Measurements from ENCODE around the gene WDR75. TPM values are rescaled to one million over a fixed set of nuclear protein-coding genes. Genes with fewer than 3 reads are reported as not detected.

WDR75 gene
- total and polyA plus RNA-seq, 2 of the 4 experiments (the other 2 are of a cell fraction): 21.7 to 52.2 TPM

GRCh38 chr2:189511960-189512319 lies 70.7 kb downstream of the WDR75 start:
- Histone ChIP-seq H2AFZ (replicated peaks; ENCODE audit: low read length, poor library complexity) (no peak overlapping the region), H3K27me3 (ENCODE audit: control insufficient read depth, insufficient read depth, low read length) (no peaks in the 10 kb centered on the region), H2BK5ac (ENCODE audit: low read depth, low read length, poor library complexity, severe bottlenecking) (no peak overlapping the region), H2AK9ac (replicated peaks; ENCODE audit: low read depth, low read length, poor library complexity) (no peak overlapping the region), H2AK5ac (ENCODE audit: low read depth, low read length) (no peak overlapping the region), H3K9me3 (ENCODE audit: control insufficient read depth, insufficient read depth, low read length) (no peaks in the 10 kb centered on the region; the same call in 1 of the 2 replicates), H3K4me3 (ENCODE audit: insufficient read depth, low read depth, low read length) (no peak overlapping the region), H3K9ac (ENCODE audit: low read depth, low read length) (no peak overlapping the region), H3K9me1 (ENCODE audit: insufficient read depth, low read length) (no peaks in the 10 kb centered on the region), H3K56ac (ENCODE audit: extremely low read depth, insufficient read depth, low read length) (no peak overlapping the region), H2BK15ac (ENCODE audit: low read depth, low read length) (no peak overlapping the region), H2BK20ac (ENCODE audit: low read depth, low read length) (no peak overlapping the region), H4K5ac (ENCODE audit: low read depth, low read length) (no peak overlapping the region), H2BK120ac (ENCODE audit: low read depth, low read length) (no peak overlapping the region), H3K18ac (ENCODE audit: low read depth, low read length) (no peak overlapping the region), H3K4ac (ENCODE audit: low read depth, low read length) (no peak overlapping the region), H3K79me1 (ENCODE audit: low read depth in 1 of 2, low read length in 2 of 2) (no peaks in the 10 kb centered on the region), H3K27ac (ENCODE audit: insufficient read depth, low read length) (no peak overlapping the region), H3K4me1 (ENCODE audit: control insufficient read depth, insufficient read depth, low read length) (no peaks in the 10 kb centered on the region), H4K91ac (ENCODE audit: insufficient read depth, low read depth, low read length) (no peak overlapping the region), H4K20me1 (ENCODE audit: insufficient read depth, low read length) (no peaks in the 10 kb centered on the region), H3K36me3 (ENCODE audit: control insufficient read depth, insufficient read depth, low read length) (no peaks in the 10 kb centered on the region), H3K14ac (replicated peaks; ENCODE audit: low read depth, low read length) (no peak overlapping the region), H3K4me2 (ENCODE audit: low read depth, low read length) (no peak overlapping the region), H3K23ac (ENCODE audit: low read depth, low read length) (no peak overlapping the region), H4K8ac (ENCODE audit: low read depth in 2 of 2, low read length in 2 of 2) (no peak overlapping the region)
- no peak for TF ChIP-seq RAD21 (IDR thresholded peaks at IDR 0.05; ENCODE audit: low read length)
- no peak for TF ChIP-seq ELK1 (IDR thresholded peaks at IDR 0.05; ENCODE audit: borderline replicate concordance, low read depth, low read length)
- TF ChIP-seq POLR2A (IDR thresholded peaks at IDR 0.05; ENCODE audit: low read depth, low read length): no peak
- no peak for TF ChIP-seq MAFK (IDR thresholded peaks at IDR 0.05; ENCODE audit: low read depth, low read length)
- no peak for TF ChIP-seq MXI1 (IDR thresholded peaks at IDR 0.05; ENCODE audit: borderline replicate concordance, low read depth, low read length)
- TF ChIP-seq CTCF (conservative IDR thresholded peaks at IDR 0.05; ENCODE audit: low read depth, low read length): no peak
- TF ChIP-seq USF2 (IDR thresholded peaks at IDR 0.05; ENCODE audit: low read depth, low read length): no peak
- no peak for TF ChIP-seq FOS (IDR thresholded peaks at IDR 0.05; ENCODE audit: low read depth, low read length)
- no peak for TF ChIP-seq MAZ (IDR thresholded peaks at IDR 0.05; ENCODE audit: borderline replicate concordance, low read depth, low read length)
- no peak for TF ChIP-seq SMC3 (IDR thresholded peaks at IDR 0.05; ENCODE audit: low read depth, low read length)
- TF ChIP-seq RCOR1 (IDR thresholded peaks at IDR 0.05; ENCODE audit: insufficient replicate concordance, low read length): no peak
- no peak for TF ChIP-seq NFE2L2 (IDR thresholded peaks at IDR 0.05; ENCODE audit: low read depth, low read length)
- no peak for TF ChIP-seq CEBPB (IDR thresholded peaks at IDR 0.05; ENCODE audit: low read depth, low read length)
- TF ChIP-seq BHLHE40 (IDR thresholded peaks at IDR 0.05; ENCODE audit: low read depth, low read length): no peak
- no peak for TF ChIP-seq RFX5 (IDR thresholded peaks at IDR 0.05; ENCODE audit: low read depth, low read length)
- TF ChIP-seq CHD1 (IDR thresholded peaks at IDR 0.05; ENCODE audit: low read depth, low read length): no peak
- intact Hi-C loops (cut with micrococcal nuclease): no loop called here
- in situ Hi-C loops (cut with MboI; ENCODE audit: low sequenced_read_pairs): no loop called here
- CTCF ChIA-PET: interaction anchor here (0.7 kb wide), 1 partner anchor 1220 kb away, joined by 3 read pairs; no protein-coding TSS in a partner anchor
- ATAC-seq (ENCODE audit: low read depth) (no peak), DNase-seq (no peak)
- dilution Hi-C loops (cut with HindIII; ENCODE audit: low sequenced_read_pairs, unreplicated experiment): no loop called here
- POLR2A ChIA-PET (ENCODE audit: unreplicated experiment): no interaction called here
- BruUV-seq (replicated peaks): no TSS peak

Measured in IMR-90 (cell line).